Lower leg skin (tissue), 4 donors: ENCODE results near the gene UBLCP1. TPM values are rescaled to one million over a fixed set of nuclear protein-coding genes. Genes with fewer than 3 reads are reported as not detected.

Experiments
- DNase-seq, 2 donors: peaks; one replicate each; pipeline ENCODE4 v3.0.0-alpha.2; 2019; ENCODE audit warnings: low spot score in 2 of 2
- H3K4me3 ChIP-seq: fragments of 200-600 bp; sonication (generic); 2 replicates; pipeline ENCODE4 v1.5.1; 2017; ENCODE audit warnings: mild to moderate bottlenecking, low read depth; ENCODE audit not compliant: poor library complexity, severe bottlenecking
- POLR2A ChIP-seq, 2 donors: fragments of 450-650 bp; IDR thresholded peaks; one replicate each; pipeline ENCODE4 v1.6.1; 2016 to 2017; ENCODE audit warnings: antibody characterized with exemption in 2 of 2, mild to moderate bottlenecking in 1 of 2, moderate library complexity in 1 of 2
- WGBS, 2 donors: methylation state at CpG; one replicate each; pipeline ENCODE4 v1.1.5; 2018; 5-methylcytosine and 5-hydroxymethylcytosine counted together
- intact Hi-C: fragments of 100-400 bp; cut with DNase I; formaldehyde crosslinking; loops from one replicate; pipeline ENCODE4 v1.15.0; 2023; ENCODE audit warnings: low total_unique reads
- total RNA-seq, 4 donors: library from RNA; depleted of rRNA; stranded (reverse); fragments of >200 nt; gene quantifications; one replicate each; pipeline ENCODE4 v1.1.0, GENCODE V29; 2016
- TF ChIP-seq, protein P1 (sequence below), 3 donors: fragments of 450-650 bp; IDR thresholded peaks; one replicate each; pipeline ENCODE4 v1.5.1; 2016; ENCODE audit warnings: antibody characterized with exemption in 3 of 3, mild to moderate bottlenecking in 3 of 3, moderate library complexity in 2 of 3

UBLCP1 gene
- total RNA-seq, 4 donors from 2014 or later: 11.1 to 21.1 (median 16.9) TPM

- intact Hi-C loops: loop anchor here (10.0 kb wide), 1 partner anchor 156 kb away; no protein-coding TSS in a partner anchor
- H3K4me3 ChIP-seq: no peak overlapping the region
- TF ChIP-seq, protein P1, sequence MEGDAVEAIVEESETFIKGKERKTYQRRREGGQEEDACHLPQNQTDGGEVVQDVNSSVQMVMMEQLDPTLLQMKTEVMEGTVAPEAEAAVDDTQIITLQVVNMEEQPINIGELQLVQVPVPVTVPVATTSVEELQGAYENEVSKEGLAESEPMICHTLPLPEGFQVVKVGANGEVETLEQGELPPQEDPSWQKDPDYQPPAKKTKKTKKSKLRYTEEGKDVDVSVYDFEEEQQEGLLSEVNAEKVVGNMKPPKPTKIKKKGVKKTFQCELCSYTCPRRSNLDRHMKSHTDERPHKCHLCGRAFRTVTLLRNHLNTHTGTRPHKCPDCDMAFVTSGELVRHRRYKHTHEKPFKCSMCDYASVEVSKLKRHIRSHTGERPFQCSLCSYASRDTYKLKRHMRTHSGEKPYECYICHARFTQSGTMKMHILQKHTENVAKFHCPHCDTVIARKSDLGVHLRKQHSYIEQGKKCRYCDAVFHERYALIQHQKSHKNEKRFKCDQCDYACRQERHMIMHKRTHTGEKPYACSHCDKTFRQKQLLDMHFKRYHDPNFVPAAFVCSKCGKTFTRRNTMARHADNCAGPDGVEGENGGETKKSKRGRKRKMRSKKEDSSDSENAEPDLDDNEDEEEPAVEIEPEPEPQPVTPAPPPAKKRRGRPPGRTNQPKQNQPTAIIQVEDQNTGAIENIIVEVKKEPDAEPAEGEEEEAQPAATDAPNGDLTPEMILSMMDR (IDR thresholded peaks at IDR 0.05): no peak
- no peak for TF ChIP-seq POLR2A (IDR thresholded peaks at IDR 0.05)
- 60 to 64% methylated on average over 7 of the region's 7 CpGs for WGBS, 2 donors
- DNase-seq: no peak
These were observed 48.0 kb downstream of the UBLCP1 start for GRCh38 chr5:159311063-159311462.

DNA sequence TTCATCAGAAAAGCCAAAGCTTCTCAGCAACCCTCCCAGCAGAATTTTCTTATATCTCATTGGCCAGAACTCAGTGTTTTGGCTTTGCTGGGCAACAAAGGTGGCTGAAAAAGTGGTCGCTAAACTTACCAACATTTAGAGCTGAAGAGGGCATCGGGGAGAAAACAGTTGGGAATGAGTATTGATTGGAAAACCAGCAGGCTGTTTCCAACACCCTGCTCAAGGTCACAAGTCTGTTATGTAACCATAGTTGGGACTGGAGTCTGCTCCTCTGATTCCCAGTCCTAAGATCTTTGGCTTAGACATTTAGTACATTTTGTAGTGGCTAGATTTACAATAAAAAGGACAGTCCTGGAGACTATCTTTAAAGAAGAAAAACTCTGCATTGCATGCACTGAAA lies 50.1 kb downstream of the UBLCP1 start:
- TF ChIP-seq, protein P1 (IDR thresholded peaks at IDR 0.05): no peak
- no peak for TF ChIP-seq POLR2A (IDR thresholded peaks at IDR 0.05)
- intact Hi-C loops: loop anchor here (10.0 kb wide), 1 partner anchor 158 kb away; no protein-coding TSS in a partner anchor
- no peak for DNase-seq
- H3K4me3 ChIP-seq: no peak overlapping the region
- WGBS, 2 donors: 84 to 94% methylated on average over 2 of the region's 2 CpGs

DNA sequence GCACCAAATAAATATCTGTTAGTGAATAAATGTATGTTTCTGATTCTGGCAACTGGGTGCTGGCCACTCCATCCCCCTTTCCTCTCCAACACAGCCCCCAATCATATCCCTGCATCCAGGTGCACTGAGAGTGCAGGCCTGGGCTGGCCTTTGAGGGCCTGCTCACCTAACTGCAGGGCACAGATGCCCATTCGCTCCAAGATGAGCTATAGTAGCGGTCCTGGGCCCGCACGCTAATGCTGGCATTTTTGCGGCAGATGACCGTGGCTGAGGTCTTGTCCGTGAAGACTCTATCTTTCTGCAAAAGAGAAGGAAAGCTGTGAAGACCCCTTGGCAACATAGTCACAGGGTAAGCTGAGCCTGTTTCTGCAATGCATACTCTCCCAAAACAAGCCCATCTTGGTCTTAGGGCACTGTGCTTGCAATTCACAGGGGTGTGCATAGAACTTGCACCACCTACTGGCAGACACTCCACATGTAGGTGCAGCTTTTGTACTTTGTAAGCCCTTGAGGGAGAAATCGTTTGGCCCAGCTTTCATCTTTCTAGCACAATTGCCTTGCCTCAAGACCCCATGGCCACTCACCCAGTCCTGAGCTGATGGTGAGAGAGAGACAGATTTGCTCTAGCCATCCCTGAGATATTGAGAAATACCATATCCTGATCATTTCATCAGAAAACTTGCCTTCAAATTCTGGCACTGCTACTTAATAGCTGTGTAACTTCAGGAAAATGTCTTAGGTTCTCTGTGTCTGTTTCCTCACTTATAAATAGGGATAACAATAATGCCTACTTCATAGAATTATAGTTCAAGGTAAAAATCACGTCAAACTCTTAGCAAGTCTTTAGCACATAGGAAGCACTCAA lies 53.7 kb downstream of the UBLCP1 start:
- no peak for DNase-seq
- 82 to 86% methylated on average over 9 of the region's 9 CpGs for WGBS, 2 donors
- TF ChIP-seq POLR2A (IDR thresholded peaks at IDR 0.05): no peak
- TF ChIP-seq, protein P1 (IDR thresholded peaks at IDR 0.05): no peak
- intact Hi-C loops: loop anchor here (10.0 kb wide), 1 partner anchor 162 kb away; no protein-coding TSS in a partner anchor
- H3K4me3 ChIP-seq: no peak overlapping the region

DNA sequence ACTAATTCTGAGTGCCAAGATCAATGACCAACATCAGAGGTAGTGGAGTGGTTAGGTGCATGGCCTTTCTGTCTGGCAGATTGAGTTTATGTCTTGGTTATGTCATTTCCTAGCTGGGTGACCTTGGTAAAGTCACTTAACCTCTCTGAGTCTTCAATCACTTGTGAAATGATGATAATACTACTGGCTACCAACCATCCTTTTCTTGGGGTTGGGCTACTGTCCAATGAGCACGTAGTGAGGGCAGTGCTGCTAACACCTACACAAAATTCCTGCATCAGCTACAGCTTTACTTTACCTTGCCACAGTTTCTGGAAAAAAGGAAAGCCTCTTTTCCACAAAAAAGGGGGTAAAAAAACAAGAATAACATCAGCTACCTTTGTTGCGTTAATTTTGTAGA lies 54.8 kb downstream of the UBLCP1 start:
- no peak overlapping the region for H3K4me3 ChIP-seq
- no peak for DNase-seq
- TF ChIP-seq, protein P1 (IDR thresholded peaks at IDR 0.05): no peak
- no peak for TF ChIP-seq POLR2A (IDR thresholded peaks at IDR 0.05)
- intact Hi-C loops: loop anchor here (10.0 kb wide), 1 partner anchor 163 kb away; no protein-coding TSS in a partner anchor
- 60 to 63% methylated on average over 2 of the region's 2 CpGs for whole genome bisulfite sequencing, 2 donors

- 84 to 87% methylated on average over 4 of the region's 4 CpGs for WGBS, 2 donors
- TF ChIP-seq, protein P1 (IDR thresholded peaks at IDR 0.05): no peak
- TF ChIP-seq POLR2A (IDR thresholded peaks at IDR 0.05): no peak
- no peak for DNase-seq
- intact Hi-C loops: loop anchor here (10.0 kb wide), 1 partner anchor 164 kb away; no protein-coding TSS in a partner anchor
- H3K4me3 ChIP-seq: no peak overlapping the region
These were observed 55.4 kb downstream of the UBLCP1 start for GRCh38 chr5:159318448-159318847.
